DMS53 treated with DMSO at 0.1 percent for 48 hours (cell line): Measurements from ENCODE around the gene KDM4C.
A peak's percentile ranks its signal among the peaks of the same experiment; 100 is the strongest.

Experiments used
- DNase-seq: peaks from one replicate; lab custom pipeline; 2025; ENCODE audit not compliant: unreplicated experiment; lab: John Stamatoyannopoulos, UW

KDM4C gene

GRCh38 chr9:7088611-7089010 is 330.8 kb downstream of the KDM4C start:
- DNase-seq: no peak

DNA sequence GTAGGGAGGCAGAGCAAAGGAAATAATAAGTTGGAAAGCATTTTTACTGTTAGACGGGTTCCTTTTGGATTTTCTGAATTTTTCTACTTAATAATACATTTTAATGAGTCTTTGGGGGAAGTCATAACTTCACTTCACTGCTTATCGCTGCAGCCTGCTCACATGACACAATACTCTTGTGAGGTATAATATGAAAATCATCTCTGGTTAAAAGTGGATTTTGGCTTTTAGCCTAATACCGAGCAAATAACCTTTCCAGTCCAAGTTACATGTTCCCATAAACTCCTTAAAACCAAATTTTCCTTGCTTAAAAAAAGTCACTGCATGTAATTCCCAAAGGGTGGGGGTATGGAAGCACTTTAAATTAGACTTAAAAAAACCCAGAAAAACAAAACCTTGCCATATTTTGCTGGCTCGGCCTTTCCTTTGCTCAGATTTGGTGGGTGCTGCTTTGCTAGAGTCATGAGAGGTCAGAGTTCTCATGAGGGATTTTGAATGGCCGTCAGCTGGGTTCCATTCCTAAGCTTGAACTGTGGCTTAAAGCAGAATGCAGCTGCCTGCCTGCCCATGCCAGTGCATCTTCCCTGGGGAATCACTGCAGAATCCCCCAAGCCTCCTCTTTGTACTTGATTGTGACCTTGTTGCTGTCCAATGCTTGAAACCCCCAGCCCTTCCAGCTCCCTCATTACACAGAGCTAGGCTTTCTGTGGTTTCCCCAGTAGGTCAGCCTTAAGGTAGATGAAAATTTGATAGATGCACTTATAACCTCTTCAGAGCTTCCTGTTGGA is 331.8 kb downstream of the KDM4C start:
- DNase-seq: no peak

GRCh38 chr9:7093040-7093439 is 335.3 kb downstream of the KDM4C start:
- no peak for DNase-seq

- DNase-seq: peak; percentile 5
These were observed 336.3 kb downstream of the KDM4C start for GRCh38 chr9:7094052-7094451.

DNA sequence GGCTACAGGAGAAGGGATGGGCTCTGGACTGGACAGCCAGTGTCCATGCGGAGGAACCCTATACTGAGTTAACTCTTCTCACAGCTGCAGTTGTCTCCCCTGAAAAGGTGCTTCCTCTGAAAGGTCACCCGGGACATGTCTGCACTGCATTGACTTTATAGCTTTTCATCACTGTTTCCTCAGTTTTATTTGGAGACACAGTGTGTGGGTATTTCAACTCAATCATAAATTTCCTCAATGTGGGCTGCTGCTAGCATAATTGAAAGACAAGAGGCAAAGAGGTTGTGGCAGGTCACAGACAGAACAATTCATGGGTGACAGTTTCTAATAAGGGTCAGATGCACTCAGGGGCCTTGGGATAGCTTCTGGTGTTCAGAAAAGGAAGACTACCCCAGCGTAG is 336.8 kb downstream of the KDM4C start:
- no peak for DNase-seq

GRCh38 chr9:7095058-7095457 is 337.3 kb downstream of the KDM4C start:
- DNase-seq: no peak

DNA sequence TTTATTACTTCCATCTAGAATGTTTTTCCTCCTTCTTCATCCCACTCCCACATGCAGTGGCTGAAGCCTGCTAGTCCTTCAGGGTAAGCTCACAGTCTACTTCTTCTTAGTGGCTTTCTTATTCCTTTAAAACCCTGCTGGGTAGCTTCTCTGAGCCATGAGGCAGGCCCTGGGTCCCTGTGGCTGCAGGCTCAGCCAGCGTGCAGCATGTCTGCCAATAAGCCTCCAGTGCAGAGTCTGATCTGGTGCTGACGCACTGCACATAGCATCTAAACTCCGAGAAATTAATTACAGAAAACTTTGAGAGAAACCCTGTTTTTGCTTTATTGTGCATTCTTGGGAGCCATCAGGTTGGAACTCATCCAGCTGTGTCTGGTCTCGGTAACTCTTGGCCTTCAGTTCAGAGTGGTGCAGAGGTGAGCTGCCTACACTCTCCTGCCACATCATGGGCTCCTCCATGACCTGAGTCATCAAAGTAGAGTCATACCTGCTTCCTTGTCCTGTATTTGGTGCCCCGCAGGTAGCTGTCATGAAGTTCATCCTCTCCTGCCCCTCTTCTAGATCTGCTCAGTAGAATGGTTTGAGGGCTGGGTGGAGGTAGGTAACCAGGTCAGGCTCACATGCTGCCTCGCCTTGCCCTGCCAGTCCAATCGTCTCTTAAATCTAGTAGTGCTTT is 339.4 kb downstream of the KDM4C start:
- DNase-seq: no peak

- DNase-seq: no peak
These were observed 340.3 kb downstream of the KDM4C start for GRCh38 chr9:7097785-7098752.

DNA sequence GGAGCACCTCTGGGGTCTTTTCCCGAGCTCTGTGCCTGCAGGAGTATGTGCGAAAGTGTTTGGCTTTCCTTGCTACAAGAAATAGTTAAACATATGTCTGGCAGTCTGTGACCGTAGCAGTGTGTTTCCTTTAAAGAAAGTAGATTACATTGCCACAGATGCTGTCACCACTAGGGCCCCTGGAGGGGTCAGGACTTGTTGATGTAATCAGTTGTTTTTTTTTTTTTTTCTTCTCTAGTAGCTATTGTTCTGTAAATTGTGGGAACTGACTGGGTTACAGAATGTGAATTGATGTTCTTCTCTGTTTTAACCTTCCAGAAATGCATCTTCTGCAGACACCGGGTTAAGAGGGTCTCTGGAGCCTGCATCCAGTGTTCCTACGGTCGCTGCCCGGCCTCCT is 345.6 kb downstream of the KDM4C start:
- DNase-seq: no peak

DNA sequence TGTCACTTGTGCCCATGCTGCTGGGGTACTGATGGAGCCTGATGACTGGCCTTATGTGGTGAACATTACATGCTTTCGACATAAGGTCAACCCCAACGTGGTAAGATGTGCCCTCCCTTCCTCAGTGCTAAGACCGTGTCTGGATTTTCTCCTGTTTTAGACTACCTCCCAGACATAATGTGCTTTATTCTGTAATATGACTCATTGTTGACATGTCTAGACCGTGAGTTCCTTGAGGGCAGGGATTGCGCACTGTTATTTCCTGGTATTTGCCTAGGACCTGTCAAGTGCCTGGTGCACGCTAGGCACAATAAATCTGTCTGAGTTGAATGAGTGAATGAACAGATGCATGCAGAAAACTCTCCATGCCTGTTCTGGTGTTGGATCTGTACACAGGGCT is 346.0 kb downstream of the KDM4C start:
- no peak for DNase-seq

DNA sequence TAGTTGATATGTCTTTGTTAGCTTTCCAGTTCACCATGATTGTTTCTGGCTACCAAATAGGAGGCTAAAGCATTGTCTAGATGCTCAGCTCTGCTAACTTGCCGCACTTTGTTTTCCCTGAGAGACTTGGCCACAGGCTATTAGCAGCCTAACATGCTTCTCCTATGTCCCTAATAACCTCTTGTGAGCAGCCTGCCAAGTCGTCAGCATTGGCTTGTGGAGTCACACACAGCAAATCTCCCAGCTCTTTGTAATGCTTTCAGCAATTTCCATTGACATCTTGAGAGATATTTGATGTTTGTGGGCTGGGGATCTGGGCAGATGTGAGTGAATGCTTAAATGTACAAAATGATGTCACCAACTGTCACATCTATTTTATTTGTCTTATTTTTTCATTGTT is 346.9 kb downstream of the KDM4C start:
- no peak for DNase-seq

GRCh38 chr9:7105095-7105494 is 347.3 kb downstream of the KDM4C start:
- no peak for DNase-seq

- DNase-seq: no peak
These were observed 351.2 kb downstream of the KDM4C start for GRCh38 chr9:7108936-7109335.

GRCh38 chr9:7111413-7111812 is 353.6 kb downstream of the KDM4C start:
- no peak for DNase-seq

DNA sequence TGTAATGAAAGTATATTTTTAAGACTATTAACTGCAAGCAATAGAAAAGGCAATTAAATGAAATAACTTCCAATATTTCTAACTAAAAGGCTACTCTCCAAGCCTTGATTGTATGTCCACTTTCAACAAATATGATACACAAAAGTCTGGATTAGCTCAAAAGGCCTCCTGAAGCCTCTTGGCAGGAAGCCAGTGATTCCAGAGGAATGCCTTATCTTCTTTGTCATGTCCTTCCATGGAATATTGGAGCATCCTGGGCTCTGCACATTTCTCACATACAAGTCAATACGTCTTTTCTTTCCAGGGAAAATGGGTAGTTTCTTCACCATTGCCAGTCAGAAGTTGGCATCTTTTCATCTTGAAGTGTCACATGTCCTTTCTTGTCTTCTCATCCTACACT is 357.8 kb downstream of the KDM4C start:
- DNase-seq: no peak

- DNase-seq: peak; percentile 85
These were observed 360.1 kb downstream of the KDM4C start for GRCh38 chr9:7117676-7118561.

GRCh38 chr9:7118633-7119032 is 360.9 kb downstream of the KDM4C start:
- DNase-seq: peak; percentile 40

- no peak for DNase-seq
These were observed 361.8 kb downstream of the KDM4C start for GRCh38 chr9:7119612-7120011.

DNA sequence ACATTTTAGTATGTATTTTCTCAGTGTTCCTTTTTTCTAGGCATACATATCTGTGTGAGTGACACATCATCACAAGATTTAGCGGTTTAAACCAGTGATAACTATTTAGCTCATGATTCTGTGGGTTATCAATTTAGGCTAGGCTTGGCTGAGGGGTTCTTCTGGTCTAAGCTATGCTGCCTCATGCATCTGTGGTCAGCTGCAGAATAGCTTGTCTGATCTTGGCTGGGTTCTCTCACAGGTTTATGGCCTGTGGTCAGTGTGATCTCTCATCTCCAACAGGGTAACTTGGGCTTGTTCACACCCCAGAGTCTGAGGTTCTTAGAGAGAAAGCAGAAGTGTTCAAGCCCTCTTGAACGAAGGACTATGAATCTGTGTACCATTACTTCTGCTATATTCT is 363.3 kb downstream of the KDM4C start:
- no peak for DNase-seq

DNA sequence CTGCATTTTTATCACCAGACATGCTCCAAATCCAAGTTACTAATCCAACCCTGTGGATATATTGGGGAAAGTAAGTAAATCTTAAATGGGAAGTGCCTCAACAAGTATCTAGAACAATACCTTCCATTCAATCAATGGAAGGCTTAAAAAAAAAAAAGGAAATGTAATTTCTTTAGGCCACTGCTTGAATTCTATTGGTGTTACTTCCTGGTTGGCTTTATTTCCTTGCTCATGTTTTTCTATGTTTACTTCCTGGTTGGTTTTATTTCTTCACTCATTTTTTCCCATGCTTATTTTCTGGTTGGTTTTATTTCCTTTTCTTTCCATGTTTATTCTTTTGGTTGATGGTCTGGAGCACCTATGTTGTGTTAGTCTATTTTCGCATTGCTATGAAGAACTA is 363.9 kb downstream of the KDM4C start:
- DNase-seq: peak; percentile 43

- DNase-seq: peak; percentile 5
These were observed 366.0 kb downstream of the KDM4C start for GRCh38 chr9:7123743-7124142.
